GM18870 (cell line): ENCODE results near the gene ZFHX3.

Source experiments
- ATAC-seq: cut with Tn5 transposase; IDR thresholded peaks from one replicate; pipeline ENCODE4 v1.9.1; 2021; ENCODE audit warnings: moderate library complexity; ENCODE audit not compliant: unreplicated experiment

Gene ZFHX3

DNA sequence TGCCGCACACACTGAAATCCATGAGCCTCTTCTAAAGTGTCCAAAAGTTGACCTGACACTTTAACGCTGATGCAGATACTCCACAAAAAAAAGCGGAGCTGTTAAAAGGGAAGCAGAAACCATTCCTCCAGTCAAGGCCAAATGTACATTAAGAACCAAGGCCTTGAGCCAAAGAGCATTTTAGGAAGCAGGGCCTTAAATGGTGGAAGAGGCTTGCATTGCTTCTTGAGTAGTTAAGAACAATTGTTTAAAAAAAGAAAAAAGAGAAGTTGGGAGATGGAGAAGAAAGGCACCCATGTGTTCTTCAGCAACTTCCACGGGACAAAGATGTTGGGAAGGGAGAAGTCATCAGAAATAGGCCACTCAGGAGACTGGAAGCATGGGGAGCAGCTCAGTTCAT, 6.3 kb downstream of the ZFHX3 start:
- no peak for ATAC-seq

DNA sequence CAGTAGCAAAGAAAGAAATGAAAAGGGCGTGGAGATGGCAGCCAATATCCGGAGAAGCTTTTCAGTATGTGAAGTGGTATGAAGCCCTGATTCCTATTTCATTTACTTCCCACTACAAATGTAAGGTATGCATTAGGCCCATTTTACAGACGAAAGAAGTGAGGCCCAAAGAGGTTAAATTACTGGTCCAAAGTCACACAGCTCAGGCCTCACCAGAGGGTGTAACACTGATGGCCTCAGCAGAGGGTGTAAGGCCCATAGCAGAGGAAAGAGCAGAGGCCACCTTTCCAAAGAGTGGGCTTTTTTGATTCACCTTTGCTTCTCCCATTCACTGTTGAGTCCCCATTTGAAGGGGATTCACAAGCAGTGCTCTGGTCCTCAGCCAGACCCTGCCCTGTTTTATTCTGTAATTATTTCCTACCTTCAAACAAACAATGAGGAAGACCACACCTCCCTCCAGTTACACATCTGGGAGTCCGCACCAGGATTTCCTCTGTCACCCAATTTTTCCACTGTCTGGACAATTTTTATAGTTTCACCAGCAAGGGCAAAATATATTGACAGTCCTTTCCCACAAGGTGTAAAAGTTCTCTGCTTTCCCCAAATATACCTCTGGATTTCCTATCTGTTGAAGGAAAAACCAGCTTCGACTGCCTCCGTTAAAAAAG, 7.1 kb downstream of the ZFHX3 start:
- ATAC-seq: no peak

DNA sequence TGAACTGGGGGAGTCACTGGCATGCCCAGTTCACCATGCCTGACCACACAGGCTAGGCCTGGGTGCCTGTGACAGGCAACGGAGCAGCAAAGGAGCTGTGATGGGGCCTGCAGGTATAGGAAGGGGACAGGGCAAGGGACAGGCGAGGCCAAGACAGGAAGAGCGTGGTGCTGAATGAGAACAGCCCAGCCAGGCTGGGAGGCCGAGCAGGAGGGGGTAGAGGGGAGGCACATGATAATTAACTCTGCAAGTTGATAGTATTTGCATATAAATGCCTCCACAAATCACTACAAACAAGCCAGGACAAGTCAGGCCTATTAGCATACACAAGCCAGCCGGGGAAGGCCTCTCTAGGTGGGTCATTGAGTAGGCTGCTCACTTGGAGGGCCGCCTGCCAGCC, 7.8 kb downstream of the ZFHX3 start:
- no peak for ATAC-seq

GRCh38 chr16:73037845-73038570, 9.9 kb downstream of the ZFHX3 start:
- ATAC-seq: no peak

GRCh38 chr16:73037331-73037745, 10.6 kb downstream of the ZFHX3 start:
- ATAC-seq: peak; percentile 46

GRCh38 chr16:73036074-73036826, 11.7 kb downstream of the ZFHX3 start:
- peak; percentile 72 for ATAC-seq

- ATAC-seq: no peak
These were observed 13.6 kb downstream of the ZFHX3 start for GRCh38 chr16:73034374-73034773.

DNA sequence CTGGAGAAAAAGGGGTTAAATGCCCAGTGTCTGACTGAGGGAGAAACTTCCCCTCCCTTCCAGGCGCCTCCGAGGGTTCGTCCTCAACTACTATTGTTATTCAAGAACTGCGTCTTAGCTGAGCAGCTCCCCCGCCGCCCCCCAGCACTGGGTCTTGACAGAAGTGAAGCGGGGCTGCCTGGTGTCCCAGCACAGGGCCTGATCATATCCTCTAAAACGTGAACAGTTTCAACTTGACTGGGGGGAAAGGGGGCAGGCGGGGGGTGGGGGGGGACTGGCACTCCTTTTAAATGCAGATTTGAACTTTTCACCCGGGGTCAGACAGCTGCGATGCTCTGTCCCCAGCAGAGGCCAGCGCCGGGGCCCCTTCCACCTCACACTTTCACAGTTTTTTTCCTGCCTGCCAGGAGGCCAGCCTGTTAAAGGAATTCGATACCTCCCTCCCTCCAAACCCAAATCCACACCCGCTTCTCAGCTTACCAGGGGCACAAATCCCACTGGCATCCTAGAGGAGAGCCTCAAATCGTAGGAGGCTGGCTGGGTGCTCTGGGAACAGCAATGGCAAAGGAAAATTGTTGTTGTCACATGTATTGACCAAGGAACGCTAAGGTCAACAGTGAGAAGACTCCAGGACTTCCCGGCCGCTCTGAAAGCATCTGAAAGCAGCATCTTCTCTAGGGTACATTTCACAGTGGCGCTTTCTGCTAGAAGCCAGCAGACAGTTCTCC, 14.5 kb downstream of the ZFHX3 start:
- no peak for ATAC-seq

DNA sequence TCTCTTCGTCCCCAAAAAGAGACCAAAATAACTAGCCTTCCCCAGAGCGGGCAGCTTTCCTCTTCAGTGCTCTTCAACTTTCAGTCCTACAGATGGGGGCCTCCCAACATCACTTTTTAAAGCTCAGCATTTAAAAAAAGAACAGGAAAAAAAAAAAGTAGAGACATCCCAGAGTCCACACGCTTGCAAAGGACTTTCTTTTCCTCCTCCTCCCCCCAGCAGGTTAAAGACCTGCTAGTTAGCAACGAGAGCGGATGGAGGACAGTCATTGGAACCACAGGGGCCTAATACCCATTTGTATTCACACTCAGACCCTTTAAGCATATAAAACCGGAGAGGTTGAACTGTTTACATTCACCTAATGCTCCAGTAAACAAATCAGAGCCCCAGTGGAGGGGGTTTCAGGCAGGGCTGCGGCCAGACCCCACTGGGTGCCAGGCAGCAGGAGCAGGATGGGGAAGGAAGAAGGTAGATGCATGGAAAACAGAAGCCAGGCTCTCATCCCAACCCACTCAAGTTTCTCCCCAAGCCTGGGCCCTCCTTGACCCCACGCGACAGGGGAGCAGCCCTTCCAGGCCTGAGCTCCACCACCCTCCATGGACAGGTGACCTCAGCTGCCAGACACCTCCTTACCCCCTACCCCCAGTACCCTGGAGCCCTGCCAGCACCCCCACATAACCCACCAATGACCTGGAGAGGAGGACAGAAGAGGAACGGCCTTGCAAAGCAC, 15.2 kb downstream of the ZFHX3 start:
- ATAC-seq: no peak

DNA sequence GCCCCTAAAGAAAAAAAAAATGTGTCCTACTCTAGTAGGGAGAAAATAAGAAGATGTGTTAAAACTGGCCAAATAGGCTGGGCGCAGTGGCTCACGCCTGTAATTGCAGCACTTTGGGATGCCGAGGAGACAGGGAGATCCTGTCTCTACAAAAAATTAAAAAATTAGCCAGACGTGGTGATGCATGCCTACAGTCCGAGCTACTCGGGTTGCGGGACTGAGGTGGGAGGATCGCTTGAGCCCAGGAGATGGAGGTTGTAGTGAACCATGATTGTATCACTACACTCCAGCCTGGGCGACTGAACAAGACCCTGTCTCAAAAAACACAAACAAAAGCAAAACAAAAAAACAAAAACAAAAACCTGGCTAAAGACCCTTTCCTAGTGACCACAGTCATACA, 15.9 kb downstream of the ZFHX3 start:
- no peak for ATAC-seq

DNA sequence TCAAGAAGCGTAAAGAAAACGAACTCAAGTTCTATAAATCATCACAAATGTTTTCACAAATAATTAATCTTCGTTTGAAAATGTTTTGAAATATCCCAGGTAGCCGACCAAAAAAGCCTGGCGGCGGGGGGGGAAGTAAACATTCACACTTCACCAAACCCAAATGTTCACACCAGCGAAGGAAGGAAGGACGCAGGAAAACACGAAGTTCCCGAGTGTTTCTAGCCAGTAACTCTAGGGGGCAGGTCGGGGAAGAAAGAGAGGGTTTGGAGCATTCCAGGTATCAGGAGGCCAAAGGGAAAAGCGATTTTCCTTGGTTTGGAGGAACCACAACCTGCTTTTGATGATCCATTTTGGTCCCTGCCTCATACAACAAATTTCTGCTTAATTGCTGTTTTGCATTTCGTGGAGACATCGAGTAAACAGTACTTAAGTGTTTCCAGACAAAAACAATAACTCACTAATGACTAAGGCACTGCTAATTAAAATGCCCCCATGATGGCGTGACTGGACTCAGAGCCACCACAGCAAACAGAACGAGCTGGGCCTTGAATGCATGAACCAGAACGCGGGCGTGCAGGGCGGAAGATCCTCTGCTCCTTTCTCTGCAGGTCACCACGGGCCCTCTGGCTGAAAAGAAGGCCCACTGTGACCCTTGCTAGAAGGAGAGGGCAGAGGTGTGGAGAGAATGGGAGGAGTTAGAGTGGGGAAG, 16.6 kb downstream of the ZFHX3 start:
- no peak for ATAC-seq

DNA sequence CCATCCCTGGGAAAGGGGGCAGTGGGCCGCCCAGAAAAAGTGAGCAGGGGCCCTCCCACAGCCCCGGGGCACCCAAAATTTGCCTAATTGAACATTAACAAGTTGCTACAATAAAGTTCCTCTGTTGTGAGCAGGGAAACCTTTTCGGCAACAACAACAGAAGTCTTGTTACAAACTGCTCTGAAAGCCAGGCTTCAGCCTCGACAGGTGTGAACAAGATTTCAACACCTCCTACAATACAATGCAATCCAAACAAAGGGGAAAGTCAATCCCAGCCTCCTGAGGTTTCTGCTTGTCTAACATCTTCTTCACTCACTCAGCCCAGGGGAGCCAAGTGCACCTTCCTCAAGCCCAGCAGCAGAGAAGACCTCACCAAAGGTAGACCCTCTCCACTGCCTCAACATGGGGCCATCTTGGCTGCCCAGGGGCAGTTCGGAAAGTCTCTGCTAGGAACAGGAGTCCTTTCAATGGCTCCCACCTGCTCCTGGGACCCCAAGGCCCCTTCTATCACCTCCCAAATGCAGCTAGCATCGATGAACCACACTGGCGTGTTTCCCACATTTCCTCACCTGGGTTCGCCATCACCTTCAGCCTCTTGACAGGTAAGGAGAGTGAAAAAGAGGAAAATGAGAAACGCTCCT, 19.1 kb downstream of the ZFHX3 start:
- ATAC-seq: no peak

DNA sequence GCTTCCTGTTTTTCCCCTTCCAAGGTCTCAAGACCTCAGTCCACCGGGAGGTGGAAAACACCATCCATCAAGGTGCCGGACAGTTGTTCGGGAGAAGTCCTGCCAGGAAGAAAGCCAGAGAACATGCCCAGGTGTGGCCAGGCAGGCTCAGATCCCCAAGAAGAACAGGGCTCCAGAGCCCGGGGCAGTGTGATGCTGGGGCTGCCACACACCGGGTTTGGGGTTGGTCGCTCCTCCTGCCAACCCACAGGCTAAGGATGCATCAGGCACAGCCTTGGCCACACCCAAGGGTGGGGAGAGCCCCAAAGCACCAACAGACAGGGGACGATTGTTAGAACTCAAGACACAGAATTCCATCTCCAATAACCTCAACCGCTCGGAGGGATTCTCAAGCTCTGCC, 19.7 kb downstream of the ZFHX3 start:
- ATAC-seq: no peak

GRCh38 chr16:73027685-73028111, 20.2 kb downstream of the ZFHX3 start:
- ATAC-seq: no peak

- ATAC-seq: no peak
These were observed 20.9 kb downstream of the ZFHX3 start for GRCh38 chr16:73026754-73027684.

DNA sequence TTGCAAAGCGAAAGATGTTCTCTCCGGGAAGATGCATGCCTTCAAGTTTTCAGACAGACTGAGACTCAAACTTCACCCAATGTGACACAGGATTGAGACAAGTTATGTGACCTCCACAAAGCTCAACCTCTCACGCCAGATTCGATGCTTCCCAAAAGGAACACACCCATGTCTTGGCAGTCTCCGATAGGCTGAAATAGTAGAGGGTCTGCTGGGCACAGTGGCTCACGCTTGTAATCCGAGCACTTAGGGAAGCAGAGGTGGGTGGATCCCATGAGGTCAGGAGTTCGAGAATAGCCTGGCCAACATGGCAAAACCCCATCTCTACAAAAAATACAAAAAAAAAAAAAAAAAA, 22.1 kb downstream of the ZFHX3 start:
- ATAC-seq: no peak

GRCh38 chr16:73025151-73025855, 22.6 kb downstream of the ZFHX3 start:
- ATAC-seq: no peak

DNA sequence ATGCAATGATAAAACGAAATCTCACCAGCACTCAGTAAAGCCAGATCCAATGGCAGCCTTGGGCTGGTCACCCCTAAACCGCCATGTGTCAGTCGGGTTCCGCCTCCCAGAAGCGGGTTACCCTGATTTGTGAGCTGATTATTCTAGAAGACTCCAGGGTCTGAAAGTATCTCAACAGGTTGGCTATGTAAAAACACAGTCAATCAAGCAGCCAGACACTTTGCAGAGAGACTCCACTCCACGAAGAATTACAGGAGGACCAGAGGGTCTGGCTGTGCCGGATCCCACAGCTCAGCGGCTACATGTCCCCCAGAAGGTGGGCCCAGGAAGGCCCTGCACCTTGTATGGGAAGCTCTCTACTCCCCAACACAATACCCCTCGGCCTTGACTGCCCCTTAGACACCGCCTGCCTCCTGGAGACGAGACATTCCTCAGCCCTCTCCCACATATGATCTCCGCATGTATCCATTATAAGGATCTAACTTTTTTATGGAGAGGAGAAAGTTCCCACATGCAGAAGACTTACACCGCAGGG, 23.3 kb downstream of the ZFHX3 start:
- no peak for ATAC-seq
